GM23338 (cell line): Measurements from ENCODE around the gene SLC2A2. TPM values are rescaled to one million over a fixed set of nuclear protein-coding genes. Genes with fewer than 3 reads are reported as not detected.

Experiments used
- ATAC-seq: fragments of 200-7000 bp; cut with Tn5 transposase; 3 replicates; pipeline ENCODE4 v1.9.1; 2020
- DNase-seq: peaks from one replicate; pipeline ENCODE4 v3.0.0-alpha.2; 2015; ENCODE audit warnings: low spot score
- H2AFZ ChIP-seq: fragments of 200-600 bp; sonication (generic); 2 replicates; pipeline ENCODE4 v1.8.0; 2016; ENCODE audit warnings: antibody characterized with exemption, mild to moderate bottlenecking, moderate library complexity
- H3F3A ChIP-seq: fragments of 200-600 bp; sonication (generic); replicated peaks from 2 replicates; pipeline ENCODE4 v1.8.0; 2017; ENCODE audit warnings: antibody characterized with exemption, mixed run types, low read depth
- H3K27ac ChIP-seq: fragments of 200-600 bp; sonication (generic); 2 replicates; pipeline ENCODE4 v1.6.1; 2016; ENCODE audit warnings: low read depth
- H3K27me3 ChIP-seq: fragments of 200-600 bp; sonication (generic); 2 replicates; pipeline ENCODE4 v1.8.0; 2016; ENCODE audit warnings: mild to moderate bottlenecking, mixed run types, moderate library complexity; ENCODE audit not compliant: insufficient read depth
- H3K36me3 ChIP-seq: fragments of 200-600 bp; sonication (generic); 2 replicates; pipeline ENCODE4 v1.8.0; 2016; ENCODE audit warnings: mild to moderate bottlenecking; ENCODE audit not compliant: insufficient read depth
- H3K4me1 ChIP-seq: fragments of 200-600 bp; sonication (generic); 2 replicates; pipeline ENCODE4 v1.8.0; 2016; ENCODE audit warnings: mild to moderate bottlenecking, moderate library complexity; ENCODE audit not compliant: insufficient read depth
- H3K4me2 ChIP-seq: fragments of 200-600 bp; sonication (generic); 2 replicates; pipeline ENCODE4 v1.7.1; 2017; ENCODE audit warnings: mixed run types
- H3K4me3 ChIP-seq: fragments of 200-600 bp; sonication (generic); 2 replicates; pipeline ENCODE4 v1.6.1; 2016; ENCODE audit warnings: mixed run types
- H3K79me2 ChIP-seq: fragments of 200-600 bp; sonication (generic); replicated peaks from 2 replicates; pipeline ENCODE4 v1.8.0; 2017; ENCODE audit warnings: mild to moderate bottlenecking; ENCODE audit not compliant: insufficient read depth
- H3K9me2 ChIP-seq: fragments of 200-600 bp; sonication (generic); 2 replicates; pipeline ENCODE4 v1.8.0; 2017; ENCODE audit not compliant: insufficient read depth
- H4K20me1 ChIP-seq: fragments of 200-600 bp; sonication (generic); replicated peaks from 2 replicates; pipeline ENCODE4 v1.8.0; 2017; ENCODE audit warnings: mild to moderate bottlenecking; ENCODE audit not compliant: insufficient read depth
- H3K27ac Mint-ChIP-seq: 2 replicates; pipeline ENCODE4 v1.8.0; 2020; ENCODE audit warnings: inconsistent platforms, mild to moderate bottlenecking, moderate library complexity, mixed read lengths
- H3K27me3 Mint-ChIP-seq: 3 replicates; pipeline ENCODE4 v1.8.0; 2022; ENCODE audit warnings: low read depth, mild to moderate bottlenecking, moderate library complexity, mixed read lengths, inconsistent platforms; ENCODE audit not compliant: insufficient read depth, poor library complexity
- H3K36me3 Mint-ChIP-seq: 3 replicates; pipeline ENCODE4 v1.8.0; 2021; ENCODE audit warnings: low read depth, mild to moderate bottlenecking, inconsistent platforms, moderate library complexity, mixed read lengths
- H3K4me1 Mint-ChIP-seq: 3 replicates; pipeline ENCODE4 v1.8.0; 2020; ENCODE audit warnings: mild to moderate bottlenecking, inconsistent platforms, mixed read lengths
- H3K4me3 Mint-ChIP-seq: 3 replicates; pipeline ENCODE4 v1.8.0; 2021; ENCODE audit warnings: moderate library complexity, mild to moderate bottlenecking, inconsistent platforms, mixed read lengths
- H3K9me3 Mint-ChIP-seq: 3 replicates; pipeline ENCODE4 v1.8.0; 2020; ENCODE audit warnings: moderate library complexity, mild to moderate bottlenecking, inconsistent platforms, mixed read lengths
- CREB1 ChIP-seq: fragments of 250-450 bp; sonication (Bioruptor Pico); IDR thresholded peaks from 2 replicates; pipeline ENCODE4 v1.5.0; 2020; ENCODE audit warnings: low read depth, mild to moderate bottlenecking, moderate library complexity
- ETS1 ChIP-seq: IDR thresholded peaks from 2 replicates; pipeline ENCODE4 v1.6.1; 2016; ENCODE audit warnings: antibody characterized with exemption
- EZH2 ChIP-seq: fragments of 200-600 bp; sonication (generic); IDR thresholded peaks from one replicate; pipeline ENCODE4 v1.8.0; 2017; ENCODE audit warnings: antibody characterized with exemption, mild to moderate bottlenecking, low read depth; ENCODE audit not compliant: unreplicated experiment
- EZH2phosphoT487 ChIP-seq: fragments of 200-600 bp; sonication (generic); IDR thresholded peaks from one replicate; pipeline ENCODE4 v1.8.1; 2018; ENCODE audit warnings: antibody characterized with exemption; ENCODE audit not compliant: unreplicated experiment
- JUNB ChIP-seq: IDR thresholded peaks from one replicate; pipeline ENCODE4 v1.6.1; 2016; ENCODE audit warnings: antibody characterized with exemption; ENCODE audit not compliant: unreplicated experiment
- NANOG ChIP-seq: IDR thresholded peaks from 2 replicates; pipeline ENCODE4 v1.6.1; 2016; ENCODE audit warnings: antibody characterized with exemption, borderline replicate concordance
- POLR2AphosphoS5 ChIP-seq: IDR thresholded peaks from 2 replicates; pipeline ENCODE4 v1.6.1; 2016; ENCODE audit warnings: antibody characterized with exemption, low read depth
- REST ChIP-seq: IDR thresholded peaks from one replicate; pipeline ENCODE4 v1.6.1; 2018; ENCODE audit warnings: antibody characterized with exemption; ENCODE audit not compliant: unreplicated experiment
- STAT1 ChIP-seq: IDR thresholded peaks from one replicate; pipeline ENCODE4 v1.6.1; 2016; ENCODE audit warnings: antibody characterized with exemption; ENCODE audit not compliant: unreplicated experiment
- ZNF114 ChIP-seq: fragments of 250-450 bp; sonication (Bioruptor Pico); IDR thresholded peaks from 2 replicates; pipeline ENCODE4 v1.5.0; 2020; ENCODE audit warnings: mild to moderate bottlenecking, moderate library complexity
- ZNF331 ChIP-seq: fragments of 250-450 bp; sonication (Bioruptor Pico); IDR thresholded peaks from 2 replicates; pipeline ENCODE4 v1.5.0; 2020; ENCODE audit warnings: low read depth, mild to moderate bottlenecking, moderate library complexity
- ZNF462 ChIP-seq: fragments of 250-450 bp; sonication (Bioruptor Pico); IDR thresholded peaks from 2 replicates; pipeline ENCODE4 v1.5.0; 2020; ENCODE audit warnings: mild to moderate bottlenecking, moderate library complexity
- polyA plus RNA-seq: library from polyadenylated mRNA; unstranded; fragments of >200 nt; fragmentation: Nextera tagmentation; extraction: Ambion mirVana; gene quantifications from 2 replicates; pipeline ENCODE4 v1.2.1, GENCODE V29; 2016
- total RNA-seq: library from RNA; depleted of rRNA; stranded (reverse); fragments of >200 nt; shearing (Covaris generic); gene quantifications from 2 replicates; pipeline ENCODE4 v1.2.3, GENCODE V29; 2014

The SLC2A2 gene
- total and polyA plus RNA-seq, 2 experiments from 2014 or later, result not detected

GRCh38 chr3:171028025-171028778 is 1.7 kb upstream of the SLC2A2 start (continued):
- TF ChIP-seq ETS1 (no peak), JUNB (no peak), EZH2phosphoT487 (no peak), POLR2AphosphoS5 (no peak), NANOG (no peak), ZNF114 (no peak), ZNF331 (no peak), EZH2 (no peak)

- no peaks in the 10 kb centered on the region for H3K79me2 ChIP-seq
- no peak overlapping the region for H3K4me2 ChIP-seq
- H3K4me3 ChIP-seq, result no peak overlapping the region
- no peaks in the 10 kb centered on the region for H3K36me3 Mint-ChIP-seq
- no peaks in the 10 kb centered on the region for H3K36me3 ChIP-seq
- H3K27me3 ChIP-seq, result peaks cover 15% of the 10 kb centered on the region
- H4K20me1 ChIP-seq, result no peaks in the 10 kb centered on the region
- H3K27ac Mint-ChIP-seq, result no peak overlapping the region
- no peaks in the 10 kb centered on the region for H3F3A ChIP-seq
- H3K9me2 ChIP-seq, result no peaks in the 10 kb centered on the region
- H3K27ac ChIP-seq, result no peak overlapping the region
- no peak for ATAC-seq
- H3K4me1 ChIP-seq, result 0 out of 2 replicates have a peak, but pooled peaks cover 3% of the 10 kb centered on the region
- H2AFZ ChIP-seq, result no peak overlapping the region
- no peaks in the 10 kb centered on the region for H3K9me3 Mint-ChIP-seq
- no peaks in the 10 kb centered on the region for H3K27me3 Mint-ChIP-seq
- H3K4me1 Mint-ChIP-seq, result peaks cover 2% of the 10 kb centered on the region; the same call in 2 of the 3 replicates
- H3K4me3 Mint-ChIP-seq, result no peak overlapping the region
- no peak for DNase-seq
- TF ChIP-seq ETS1 (no peak), EZH2phosphoT487 (no peak), ZNF462 (CRISPR knock-in tag) (no peak), REST (no peak), NANOG (no peak), ZNF331 (no peak), EZH2 (no peak), CREB1 (CRISPR knock-in tag) (no peak), POLR2AphosphoS5 (no peak), STAT1 (no peak), ZNF114 (no peak)
These were observed 3.0 kb downstream of the SLC2A2 start for GRCh38 chr3:171023566-171023965.
